Stimulated activated CD8-positive, alpha-beta memory T cell treated with anti-CD3 and anti-CD28 coated beads, Interleukin-12 subunit alpha, Interleukin-12 subunit beta, amount 100 ng/mL, for 24 hours (primary cell): Measurements from ENCODE around the gene GPX5.

Experiments used
- DNase-seq: peaks from one replicate; pipeline ENCODE4 v3.0.0-alpha.2; 2020; ENCODE audit errors: extremely low read depth

Gene GPX5

GRCh38 chr6:28555136-28555535 is 29.5 kb downstream of the GPX5 start:
- no peak for DNase-seq

GRCh38 chr6:28558629-28559028 is 32.9 kb downstream of the GPX5 start:
- no peak for DNase-seq

GRCh38 chr6:28563430-28564095 is 37.9 kb downstream of the GPX5 start:
- no peak for DNase-seq

GRCh38 chr6:28565823-28566526 is 40.3 kb downstream of the GPX5 start:
- DNase-seq, result no peak

GRCh38 chr6:28566527-28567252 is 41.0 kb downstream of the GPX5 start:
- no peak for DNase-seq

GRCh38 chr6:28567506-28567905 is 41.8 kb downstream of the GPX5 start:
- DNase-seq, result no peak

- DNase-seq, result no peak
Observed at GRCh38 chr6:28568515-28569108, 42.9 kb downstream of the GPX5 start.

- no peak for DNase-seq
Observed at GRCh38 chr6:28569748-28570147, 44.1 kb downstream of the GPX5 start.

GRCh38 chr6:28580475-28580874 is 54.8 kb downstream of the GPX5 start:
- no peak for DNase-seq

- DNase-seq, result no peak
Observed at GRCh38 chr6:28583463-28583862, 57.8 kb downstream of the GPX5 start.
